ENCODE data around the gene CHAD. TPM values are rescaled to one million over a fixed set of nuclear protein-coding genes. Genes with fewer than 3 reads are reported as not detected.

The CHAD gene
- total and polyA plus RNA-seq, 2 of the 4 experiments (the other 2 are of a cell fraction) = 0.03 TPM; not detected in 1

GRCh38 chr17:50487213-50488096, 18.8 kb upstream of the CHAD start:
- dilution Hi-C loops (cut with HindIII; ENCODE audit: low sequenced_read_pairs, unreplicated experiment) = no loop called here

More at GRCh38 chr17:50487213-50488096, 18.8 kb upstream of the CHAD start:
- POLR2A ChIA-PET (ENCODE audit: unreplicated experiment) = no interaction called here
- peaks cover 18% of the 10 kb centered on the region for H3K36me3 ChIP-seq (ENCODE audit: control insufficient read depth, insufficient read depth, low read length)
- no peak overlapping the region for H3K56ac ChIP-seq (ENCODE audit: extremely low read depth, insufficient read depth, low read length)
- H3K23ac ChIP-seq (ENCODE audit: low read depth, low read length) = no peak overlapping the region
- intact Hi-C loops (cut with micrococcal nuclease) = no loop called here
- H3K4me1 ChIP-seq (ENCODE audit: control insufficient read depth, insufficient read depth, low read length) = peaks cover 4% of the 10 kb centered on the region; the same call in 1 of the 2 replicates
- no peak overlapping the region for H3K9ac ChIP-seq (ENCODE audit: low read depth, low read length)
- no peak overlapping the region for H4K8ac ChIP-seq (ENCODE audit: low read depth in 2 of 2, low read length in 2 of 2)
- in situ Hi-C loops (cut with MboI; ENCODE audit: low sequenced_read_pairs) = loop anchor here (10.0 kb wide), 1 partner anchor 207 kb away; no protein-coding TSS in a partner anchor
- peak overlapping the region; percentile 0 for H2AFZ ChIP-seq (replicated peaks; ENCODE audit: low read length, poor library complexity)
- no peak overlapping the region for H2BK15ac ChIP-seq (ENCODE audit: low read depth, low read length)
- H2BK5ac ChIP-seq (ENCODE audit: low read depth, low read length, poor library complexity, severe bottlenecking) = no peak overlapping the region
- H3K9me1 ChIP-seq (ENCODE audit: insufficient read depth, low read length) = no peaks in the 10 kb centered on the region
- H3K4me2 ChIP-seq (ENCODE audit: low read depth, low read length) = no peak overlapping the region
- BruUV-seq (replicated peaks) = no TSS peak
- TF ChIP-seq BHLHE40 (IDR thresholded peaks at IDR 0.05; ENCODE audit: low read depth, low read length) (peak; percentile 47; the same call in 1 of the 2 replicates), ELK1 (IDR thresholded peaks at IDR 0.05; ENCODE audit: borderline replicate concordance, low read depth, low read length) (no peak), RCOR1 (IDR thresholded peaks at IDR 0.05; ENCODE audit: insufficient replicate concordance, low read length) (no peak), NFE2L2 (IDR thresholded peaks at IDR 0.05; ENCODE audit: low read depth, low read length) (no peak), POLR2A (IDR thresholded peaks at IDR 0.05; ENCODE audit: low read depth, low read length) (no peak), USF2 (IDR thresholded peaks at IDR 0.05; ENCODE audit: low read depth, low read length) (no peak)
- no peaks in the 10 kb centered on the region; the same call in 1 of the 2 replicates for H3K27me3 ChIP-seq (ENCODE audit: control insufficient read depth, insufficient read depth, low read length)
- H3K4ac ChIP-seq (ENCODE audit: low read depth, low read length) = no peak overlapping the region
- H3K27ac ChIP-seq (ENCODE audit: insufficient read depth, low read length) = no peak overlapping the region
- ATAC-seq (ENCODE audit: low read depth) (no peak), DNase-seq (peak; percentile 12)
- no peak overlapping the region for H2BK120ac ChIP-seq (ENCODE audit: low read depth, low read length)
- no peak overlapping the region for H3K14ac ChIP-seq (replicated peaks; ENCODE audit: low read depth, low read length)
- no peaks in the 10 kb centered on the region for H4K20me1 ChIP-seq (ENCODE audit: insufficient read depth, low read length)
- 76% methylated on average over 7 of the region's 17 CpGs; no CpG with 5 or more reads in 1 of the 2 experiments for WGBS, 2 experiments (ENCODE audit: extremely low coverage in 2 of 2, insufficient read length in 1 of 2)
- no peak overlapping the region for H2BK20ac ChIP-seq (ENCODE audit: low read depth, low read length)
- H2AK5ac ChIP-seq (ENCODE audit: low read depth, low read length) = no peak overlapping the region
- no peaks in the 10 kb centered on the region for H3K9me3 ChIP-seq (ENCODE audit: control insufficient read depth, insufficient read depth, low read length)
- no peak overlapping the region for H4K91ac ChIP-seq (ENCODE audit: insufficient read depth, low read depth, low read length)
- no peak overlapping the region for H3K18ac ChIP-seq (ENCODE audit: low read depth, low read length)
- CTCF ChIA-PET = no interaction called here
- H4K5ac ChIP-seq (ENCODE audit: low read depth, low read length) = no peak overlapping the region
- H3K79me1 ChIP-seq (ENCODE audit: low read depth in 1 of 2, low read length in 2 of 2) = peaks cover 0 to 11% of the 10 kb centered on the region in 2 experiments; a peak in 1 of 4 replicates
- H3K4me3 ChIP-seq (ENCODE audit: insufficient read depth, low read depth, low read length) = no peak overlapping the region
- H2AK9ac ChIP-seq (replicated peaks; ENCODE audit: low read depth, low read length, poor library complexity) = no peak overlapping the region
